IPS DF 4.7 (cell line): ENCODE results near the gene PHLPP1.

ENCODE experiments used
- DNase-seq: peaks from one replicate; pipeline ENCODE4 v3.0.0-alpha.2; 2013; ENCODE audit warnings: low spot score; ENCODE audit errors: extremely low read depth

PHLPP1 gene

DNA sequence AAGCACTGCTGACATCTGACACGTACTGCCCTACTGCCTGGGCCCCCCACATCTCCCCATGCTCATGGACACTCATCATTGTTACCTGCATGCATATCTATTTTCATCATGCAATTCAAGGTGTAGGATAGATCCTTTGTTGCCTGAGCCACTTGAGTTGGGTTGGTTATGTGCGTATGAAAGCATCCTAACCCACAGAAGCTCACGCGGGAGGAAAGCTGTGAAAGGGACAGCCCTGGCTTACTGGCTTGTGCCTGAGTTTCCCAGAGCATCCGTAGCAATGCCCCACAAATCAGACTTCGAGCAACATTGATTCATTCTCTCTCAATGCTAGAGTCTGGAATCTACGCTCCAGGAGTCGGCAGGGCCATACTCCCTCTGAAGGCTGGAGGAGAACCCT lies 285.5 kb downstream of the PHLPP1 start:
- DNase-seq = no peak

- DNase-seq = no peak
Measured at GRCh38 chr18:63001861-63002260, 286.5 kb downstream of the PHLPP1 start.

DNA sequence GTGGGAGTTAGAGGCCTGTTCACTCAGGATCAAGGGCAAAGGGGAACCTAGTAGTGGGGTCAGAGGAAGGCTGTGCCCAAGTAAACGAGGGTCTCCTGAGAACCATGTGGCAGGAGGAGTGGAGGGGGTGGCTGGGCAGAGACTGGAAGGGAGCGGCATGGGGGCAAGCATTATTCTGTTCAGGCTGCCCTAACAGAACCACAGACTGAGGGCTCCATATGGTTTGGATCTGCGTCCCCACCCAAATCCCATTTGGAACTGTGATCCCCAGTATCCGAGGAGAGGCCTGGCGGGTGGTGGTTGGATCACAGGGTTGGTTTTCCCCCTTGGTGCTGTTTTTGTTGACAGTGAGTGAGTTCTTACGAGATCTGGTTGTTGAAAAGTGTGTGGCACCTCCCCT lies 287.0 kb downstream of the PHLPP1 start:
- no peak for DNase-seq

DNA sequence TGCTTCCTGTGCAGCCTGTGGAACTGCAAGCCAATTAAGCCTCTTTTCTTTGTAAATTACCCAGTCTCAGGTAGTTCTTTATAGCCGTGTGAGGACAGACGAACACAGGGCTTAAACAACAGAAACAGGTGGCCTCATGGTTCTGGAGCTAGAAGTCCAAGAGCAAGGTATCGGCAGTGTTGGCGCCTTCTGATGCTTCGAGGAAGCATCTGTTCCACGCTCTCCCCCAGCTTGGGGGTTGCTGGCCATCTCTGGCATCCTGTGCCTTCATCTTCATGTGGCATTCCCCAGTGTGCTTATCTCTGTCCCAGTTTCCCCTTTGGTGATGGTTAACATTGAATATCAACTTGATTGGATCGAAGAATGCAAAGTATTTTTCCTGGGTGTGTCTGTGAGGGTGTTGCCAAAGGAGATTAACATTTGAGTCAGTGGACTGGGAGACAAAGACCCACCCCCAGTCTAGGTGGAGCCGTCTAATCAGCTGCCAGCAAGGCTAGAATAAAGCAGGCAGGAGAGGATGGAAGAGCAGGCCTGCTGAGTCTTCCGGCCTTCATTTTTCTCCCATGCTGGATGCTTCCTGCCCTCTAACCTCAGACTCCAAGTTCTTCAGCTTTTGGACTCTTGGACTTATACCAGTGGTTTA lies 287.6 kb downstream of the PHLPP1 start:
- DNase-seq = no peak

GRCh38 chr18:63003899-63004298 lies 288.6 kb downstream of the PHLPP1 start:
- DNase-seq = no peak

DNA sequence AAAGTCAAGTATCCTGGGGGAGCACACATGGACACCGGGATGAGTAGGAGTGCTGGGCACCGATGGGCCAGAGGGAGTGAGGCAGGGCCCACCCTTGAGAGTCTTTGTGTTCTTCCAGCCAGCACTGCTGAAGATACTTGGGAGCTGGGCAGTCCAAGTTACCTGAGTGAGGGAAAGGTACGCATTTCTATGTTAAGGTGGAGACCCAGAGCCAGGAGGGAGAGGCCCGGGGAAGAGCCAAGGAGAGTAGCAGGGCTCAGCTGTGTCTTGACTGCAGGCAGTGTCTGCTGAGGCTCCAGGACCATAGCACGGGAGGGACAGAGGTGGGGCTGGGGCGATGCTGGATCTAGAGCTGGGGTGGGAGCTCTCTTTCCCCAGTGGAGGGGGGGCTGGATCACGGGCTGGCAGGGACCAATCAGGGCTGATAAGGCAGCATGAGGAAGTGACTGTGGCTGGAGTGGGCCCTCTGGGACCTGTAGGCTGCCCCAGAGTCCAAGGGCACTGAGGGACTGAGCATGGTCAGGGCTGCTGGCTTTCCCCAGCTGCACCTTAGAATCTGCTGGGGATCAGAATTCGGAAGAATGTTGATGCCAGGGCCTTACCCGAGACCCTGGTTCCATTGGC lies 289.2 kb downstream of the PHLPP1 start:
- DNase-seq = no peak

DNA sequence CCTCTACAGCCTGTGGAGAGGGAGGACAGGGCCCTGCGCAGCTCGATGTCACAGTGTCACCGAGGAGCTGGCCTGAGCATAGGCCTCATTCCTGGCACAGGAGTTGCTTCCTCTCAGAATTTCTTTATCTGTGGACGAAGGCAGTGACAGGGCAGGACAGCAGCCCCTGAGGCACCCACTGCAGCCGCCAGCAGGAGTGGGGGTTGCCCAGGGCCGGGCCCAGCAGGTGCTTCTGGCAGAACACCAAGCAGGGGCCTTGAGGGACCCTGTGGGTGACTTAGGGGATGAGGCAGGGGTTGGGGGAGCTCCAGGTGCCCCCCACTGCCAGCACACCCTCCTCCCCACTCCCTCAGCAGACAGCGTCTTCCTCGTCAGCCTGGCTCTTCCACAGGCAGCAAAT lies 290.0 kb downstream of the PHLPP1 start:
- DNase-seq = no peak

DNA sequence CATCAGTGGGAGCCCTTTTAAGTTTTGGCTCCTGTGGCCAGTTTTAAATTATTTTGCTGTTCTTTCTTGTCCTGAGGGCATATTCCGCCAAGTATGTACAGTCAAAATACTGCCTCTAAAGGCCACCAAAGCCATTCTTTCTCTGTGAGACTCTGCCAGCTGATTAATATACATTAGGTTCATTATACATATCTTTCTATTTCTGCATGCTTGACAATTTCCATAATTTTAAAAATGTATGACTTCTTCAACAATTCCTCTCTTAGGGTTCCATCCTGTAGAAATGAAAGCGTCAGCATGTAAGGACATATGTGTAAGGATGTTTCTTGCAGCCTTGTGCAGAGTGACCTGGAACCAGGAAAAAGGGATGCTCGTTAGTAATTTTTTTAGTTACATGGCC lies 291.9 kb downstream of the PHLPP1 start:
- no peak for DNase-seq

GRCh38 chr18:63016270-63016669 lies 300.9 kb downstream of the PHLPP1 start:
- peak; percentile 9 for DNase-seq

DNA sequence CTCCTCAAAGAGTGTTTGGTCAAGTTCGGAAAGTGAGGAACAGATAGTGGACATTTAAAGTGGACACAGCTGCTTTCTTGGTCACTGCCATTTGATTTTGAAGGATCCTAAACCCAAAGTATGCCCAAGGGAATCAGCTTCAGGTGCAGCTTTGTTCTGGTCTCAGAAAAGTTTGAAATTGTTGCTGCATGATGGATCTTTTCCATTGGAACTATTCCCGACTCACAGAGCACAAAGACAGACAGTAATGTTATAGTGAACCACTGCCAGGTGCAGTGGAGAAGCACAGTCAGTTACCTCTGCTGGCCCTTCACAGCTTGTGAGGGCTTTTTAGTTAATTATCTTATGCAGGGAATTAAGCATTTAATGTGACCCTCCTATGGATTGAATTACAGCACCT lies 301.7 kb downstream of the PHLPP1 start:
- no peak for DNase-seq

DNA sequence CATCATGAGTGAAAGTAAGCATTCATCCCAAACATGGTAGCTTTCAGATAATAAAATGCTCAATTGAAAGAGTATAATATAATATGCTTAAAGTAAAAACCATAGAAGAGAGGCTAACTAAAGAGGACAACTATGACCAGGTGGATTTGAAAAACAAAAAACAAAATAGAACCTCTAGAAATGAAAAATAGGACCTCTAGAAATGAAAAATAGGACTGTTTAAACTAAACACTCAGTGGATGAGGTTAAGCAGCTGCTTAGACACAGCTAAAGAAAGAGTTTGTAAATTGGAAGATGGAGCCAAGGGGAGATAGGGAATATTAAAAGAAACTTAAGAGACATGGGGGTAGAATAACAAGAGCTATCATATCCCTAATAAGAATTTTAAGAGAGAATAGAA lies 302.6 kb downstream of the PHLPP1 start:
- DNase-seq = no peak

- no peak for DNase-seq
Measured at GRCh38 chr18:63022429-63023022, 307.2 kb downstream of the PHLPP1 start.

DNA sequence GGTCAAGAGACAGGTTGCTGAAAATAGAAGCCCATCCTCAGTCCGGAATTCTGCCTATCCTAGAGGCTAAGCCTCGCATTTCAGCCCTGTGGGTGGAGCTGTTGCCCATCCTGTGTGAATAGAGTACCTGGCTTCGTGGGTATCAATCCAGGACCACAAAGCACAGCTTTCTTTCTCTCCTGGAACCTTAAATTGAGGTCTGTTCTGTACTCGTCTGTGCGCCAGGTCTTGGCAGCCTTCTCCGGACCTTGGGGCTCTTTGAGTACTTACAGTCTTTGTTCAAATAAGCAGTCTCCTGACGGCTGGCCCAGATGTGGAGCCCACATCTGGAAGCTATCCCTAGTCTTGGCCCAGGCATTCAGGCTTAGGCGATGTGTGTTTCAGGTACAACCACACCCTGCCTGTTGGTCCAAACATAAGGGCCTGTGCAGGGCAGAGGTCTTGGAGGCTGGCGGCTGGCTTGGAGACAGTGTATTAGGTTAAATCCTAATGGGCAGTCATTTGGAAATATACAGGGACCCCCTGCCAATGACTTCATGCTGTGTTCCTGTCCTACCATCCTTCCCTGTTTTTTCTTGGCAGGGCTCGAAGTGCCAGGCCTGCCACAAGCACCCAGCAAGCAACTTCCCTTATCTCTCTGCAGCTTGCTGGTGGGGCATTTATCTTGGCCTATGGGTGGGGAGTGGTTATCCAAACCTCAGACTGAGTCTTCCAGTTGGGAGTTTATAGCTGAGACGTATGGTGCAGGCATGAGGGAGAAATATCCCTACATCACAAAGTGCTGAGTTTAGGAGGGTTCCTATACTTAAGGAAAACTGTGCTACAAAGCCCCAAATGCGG lies 310.1 kb downstream of the PHLPP1 start:
- DNase-seq = peak; percentile 16

- DNase-seq = no peak
Measured at GRCh38 chr18:63028380-63028779, 313.0 kb downstream of the PHLPP1 start.
